HepG2 (cell line): ENCODE results near the gene RPL19. TPM values are rescaled to one million over a fixed set of nuclear protein-coding genes. Genes with fewer than 3 reads are reported as not detected.
A peak's percentile ranks its signal among the peaks of the same experiment; 100 is the strongest.

Experiments used
- ATAC-seq: fragments of 200-7000 bp; cut with Tn5 transposase; 3 replicates; pipeline ENCODE4 v1.9.1; 2020; ENCODE audit warnings: mild to moderate bottlenecking, moderate library complexity
- BruUV-seq: library from RNA; stranded (reverse); fragments of 400-500 nt; replicated peaks from 2 replicates; lab custom pipeline; 2021; lab: Mats Ljungman, UMichigan
- CTCF ChIA-PET: fragments of 300-600 bp; formaldehyde crosslinking; extraction: SDS; loops from one replicate; lab custom pipeline; 2021; ENCODE audit warnings: low total read pairs, inconsistent platforms, low intra/inter-chr PET ratio; lab: Yijun Ruan, JAX
- POLR2A ChIA-PET: fragments of 350-600 bp; sonication (Branson Sonifier 250); formaldehyde crosslinking; loops from one replicate; lab custom pipeline; 2020; ENCODE audit warnings: antibody characterized with exemption, inconsistent platforms; lab: Yijun Ruan, JAX
- DNase-seq: peaks from one replicate; pipeline ENCODE4 v3.0.0-alpha.2; 2015; ENCODE audit warnings: low spot score
- FAIRE-seq: peaks from 3 replicates; lab custom pipeline; 2011; peaks lifted over from hg19 to GRCh38; lab: Jason Lieb, UNC
- H2AFZ ChIP-seq: one replicate; pipeline ENCODE4 v1.6.1; 2011; ENCODE audit warnings: low read length, inconsistent platforms
- H3K27ac ChIP-seq: fragments of 300-600 bp; 3 replicates; pipeline ENCODE4 v1.8.0; 2011; ENCODE audit warnings: mixed run types, mild to moderate bottlenecking, mixed read lengths, low read length, inconsistent platforms; ENCODE audit not compliant: insufficient read depth; ENCODE audit errors: extremely low read length
- H3K27me3 ChIP-seq, 2 experiments: fragments of 200-600 bp in 1 of 2; 2 replicates in 1 of 2; 3 replicates in 1 of 2; pipeline versions ENCODE4 v1.6.0 to v1.8.0; 2011; ENCODE audit warnings: low read length in 2 of 2, mild to moderate bottlenecking in 2 of 2, moderate library complexity in 2 of 2, inconsistent platforms in 1 of 2; ENCODE audit not compliant: insufficient read depth in 2 of 2, control insufficient read depth in 1 of 2
- H3K36me3 ChIP-seq, 2 experiments: fragments of 200-600 bp in 1 of 2; replicated peaks in 1 of 2; 2 replicates in 1 of 2; 3 replicates in 1 of 2; pipeline versions ENCODE4 v1.5.1 to v1.8.0; 2011; ENCODE audit warnings: low read length in 2 of 2, inconsistent platforms in 1 of 2; ENCODE audit not compliant: insufficient read depth in 2 of 2, control insufficient read depth in 1 of 2
- H3K4me1 ChIP-seq: 2 replicates; pipeline ENCODE4 v1.5.1; 2012; ENCODE audit warnings: low read length, inconsistent platforms; ENCODE audit not compliant: insufficient read depth
- H3K4me2 ChIP-seq: 2 replicates; pipeline ENCODE4 v1.6.0; 2011; ENCODE audit warnings: low read depth, low read length, inconsistent platforms
- H3K4me3 ChIP-seq, 3 experiments: fragments of 200-600 bp in 1 of 3; sonication (generic), shearing (Covaris generic) in 1 of 3; replicated peaks in 1 of 3; 2 replicates each; pipeline ENCODE4 v1.5.1; 2011 to 2016; ENCODE audit warnings: low read length in 3 of 3, inconsistent platforms in 2 of 3, low read depth in 2 of 3, mild to moderate bottlenecking in 2 of 3, control low read depth in 1 of 3, mixed read lengths in 1 of 3; ENCODE audit not compliant: insufficient read depth in 1 of 3
- H3K79me2 ChIP-seq: one replicate; pipeline ENCODE4 v1.6.1; 2011; ENCODE audit warnings: low read length, inconsistent platforms; ENCODE audit not compliant: insufficient read depth
- H3K9ac ChIP-seq: 2 replicates; pipeline ENCODE4 v1.6.0; 2011; ENCODE audit warnings: mild to moderate bottlenecking, low read depth, low read length, inconsistent platforms; ENCODE audit not compliant: insufficient read depth
- H3K9me3 ChIP-seq: 2 replicates; pipeline ENCODE4 v1.5.1; 2012; ENCODE audit warnings: mild to moderate bottlenecking, low read length
- H4K20me1 ChIP-seq: 2 replicates; pipeline ENCODE4 v1.6.0; 2011; ENCODE audit warnings: inconsistent platforms, mild to moderate bottlenecking, low read length, moderate library complexity; ENCODE audit not compliant: insufficient read depth
- CREB1 ChIP-seq, 2 experiments: fragments of 450-650 bp in 1 of 2; IDR thresholded peaks; 2 replicates each; pipeline ENCODE4 v1.6.1; 2016 to 2017; ENCODE audit warnings: control low read depth in 1 of 2, mild to moderate bottlenecking in 1 of 2, missing compliant biosample characterization in 1 of 2, missing genetic modification characterization in 1 of 2
- HIC2 ChIP-seq: sonication (generic); formaldehyde crosslinking; IDR thresholded peaks from 2 replicates; pipeline ENCODE4 v1.9.0; 2022; ENCODE audit warnings: low read depth, missing genetic modification reagents
- HNRNPL ChIP-seq: fragments of 200-400 bp; formaldehyde crosslinking; IDR thresholded peaks from 2 replicates; pipeline ENCODE4 v1.6.1; 2017; ENCODE audit warnings: mild to moderate bottlenecking, low read depth, low read length
- IRF2 ChIP-seq: IDR thresholded peaks from 2 replicates; pipeline ENCODE4 v1.6.1; 2018; ENCODE audit warnings: missing genetic modification reagents, missing compliant biosample characterization
- KLF6 ChIP-seq: IDR thresholded peaks from 2 replicates; pipeline ENCODE4 v1.8.0; 2016; ENCODE audit warnings: missing biosample characterization, missing genetic modification reagents
- PTBP1 ChIP-seq: fragments of 200-400 bp; formaldehyde crosslinking; IDR thresholded peaks from 2 replicates; pipeline ENCODE4 v1.6.1; 2018; ENCODE audit warnings: low read length, low read depth; ENCODE audit not compliant: poor library complexity, severe bottlenecking
- SATB2 ChIP-seq: sonication (generic); formaldehyde crosslinking; IDR thresholded peaks from 2 replicates; pipeline ENCODE4 v1.5.0; 2020; ENCODE audit warnings: missing genetic modification reagents
- STAG1 ChIP-seq: sonication (generic); formaldehyde crosslinking; IDR thresholded peaks from 2 replicates; pipeline ENCODE4 v1.4.0; 2020; ENCODE audit warnings: missing genetic modification reagents
- ZNF235 ChIP-seq: sonication (generic); formaldehyde crosslinking; IDR thresholded peaks from 2 replicates; pipeline ENCODE4 v1.8.1; 2023; ENCODE audit warnings: mild to moderate bottlenecking, missing genetic modification reagents, borderline replicate concordance
- ZNF335 ChIP-seq: sonication (generic); formaldehyde crosslinking; IDR thresholded peaks from 2 replicates; pipeline ENCODE4 v1.4.0; 2020; ENCODE audit warnings: missing genetic modification reagents
- ZNF441 ChIP-seq: sonication (generic); formaldehyde crosslinking; IDR thresholded peaks from 2 replicates; pipeline ENCODE4 v1.7.0; 2021; ENCODE audit warnings: missing genetic modification reagents, borderline replicate concordance
- ZNF746 ChIP-seq: sonication (generic); formaldehyde crosslinking; IDR thresholded peaks from 2 replicates; pipeline ENCODE4 v1.8.0; 2022; ENCODE audit warnings: mild to moderate bottlenecking, missing genetic modification reagents
- WGBS: methylation state at CpG from one replicate; pipeline ENCODE4 v1.1.6; 2017; ENCODE audit warnings: low lambda C conversion rate; 5-methylcytosine and 5-hydroxymethylcytosine counted together
- in situ Hi-C: cut with HindIII; loops from 2 replicates; pipeline ENCODE4 v1.10.0; 2017; ENCODE audit warnings: low pct_unique_long_range_greater_than_20kb; ENCODE audit not compliant: extremely low pct_ligation_motif_present
- intact Hi-C: fragments of 100-400 bp; cut with micrococcal nuclease; formaldehyde crosslinking; loops from one replicate; pipeline ENCODE4 v1.10.0; 2022; ENCODE audit not compliant: unreplicated experiment
- polyA plus RNA-seq, 8 experiments: library from polyadenylated mRNA; depleted of rRNA in 3 of 8; stranded (reverse) in 7 of 8; unstranded in 1 of 8; fragments of >200 nt; fragmentation: Illumina TruSeq in 4 of 8; extraction: Trizol in 4 of 8; gene quantifications; 2 replicates each; pipeline versions ENCODE4 v1.2.1 to v1.2.3, GENCODE V29; 2011 to 2016; ENCODE audit warnings: low read depth in 4 of 8, missing spikeins in 1 of 8, mixed read lengths in 1 of 8; ENCODE audit not compliant: insufficient read depth in 1 of 8
- total RNA-seq, 5 experiments: library from RNA; depleted of rRNA; stranded (reverse); fragments of >200 nt; fragmentation: Illumina TruSeq; extraction: Trizol; gene quantifications; 2 replicates each; pipeline ENCODE4 v1.2.3, GENCODE V29; 2016; ENCODE audit warnings: low read depth in 1 of 5

The RPL19 gene
- total and polyA plus RNA-seq, 2 of the 13 experiments (the other 11 are each of a cell fraction or from before 2014, with no cell fraction given), result 2,522 to 2,768 TPM

GRCh38 chr17:39237586-39237985 lies 37.5 kb downstream of the RPL19 start (continued):
- TF ChIP-seq ZNF235 (CRISPR knock-in tag) (no peak), IRF2 (no peak), ZNF441 (CRISPR knock-in tag) (no peak), PTBP1 (no peak), SATB2 (CRISPR knock-in tag) (no peak), ZNF746 (CRISPR knock-in tag) (no peak)

GRCh38 chr17:39238311-39238972 lies 38.4 kb downstream of the RPL19 start:
- H2AFZ ChIP-seq, result no peak overlapping the region
- H3K27ac ChIP-seq, result no peak overlapping the region
- POLR2A ChIA-PET, result interaction anchor here (1.6 to 1.9 kb wide), 2 partner anchors 32 to 39 kb away, joined by 3 to 7 read pairs; partner anchors contain the start of gene RPL19
- intact Hi-C loops (loop anchor here (10.0 kb wide), 1 partner anchor 254 kb away; no protein-coding TSS in a partner anchor), in situ Hi-C loops (no loop called here)
- no peaks in the 10 kb centered on the region for H3K36me3 ChIP-seq
- H3K79me2 ChIP-seq, result no peaks in the 10 kb centered on the region
- H3K4me2 ChIP-seq, result no peak overlapping the region
- no peak overlapping the region for H3K4me3 ChIP-seq
- CTCF ChIA-PET, result interaction anchor here (3.4 kb wide), 1 partner anchor 32 kb away, joined by 18 read pairs; no protein-coding TSS in a partner anchor
- FAIRE-seq, result no peak
- ATAC-seq, result no peak
- no peaks in the 10 kb centered on the region for H3K4me1 ChIP-seq
- no peaks in the 10 kb centered on the region for H3K9me3 ChIP-seq
- TF ChIP-seq STAG1 (CRISPR knock-in tag) (no peak), ZNF335 (CRISPR knock-in tag) (no peak), CREB1 (IDR thresholded peaks at IDR 0.05) (peak; percentile 42; the same call in 1 of the 2 replicates), CREB1 (CRISPR knock-in tag; IDR thresholded peaks at IDR 0.05) (no peak), KLF6 (CRISPR knock-in tag) (no peak), HNRNPL (peak; percentile 92), HIC2 (CRISPR knock-in tag) (peak; percentile 45; the same call in 1 of the 2 replicates)
- BruUV-seq, result no TSS peak
- 11% methylated on average over 9 of the region's 15 CpGs for WGBS
- no peaks in the 10 kb centered on the region for H4K20me1 ChIP-seq
- H3K9ac ChIP-seq, result no peak overlapping the region
- peaks cover 0 to 2% of the 10 kb centered on the region in 2 experiments; a peak in 2 of 5 replicates for H3K27me3 ChIP-seq
- no peak for DNase-seq
